ENCODE data around the gene KBTBD8. TPM values are rescaled to one million over a fixed set of nuclear protein-coding genes. Genes with fewer than 3 reads are reported as not detected.

Gene KBTBD8
- total RNA-seq, 1 donor from 2014 or later = 4.8 TPM

- peak overlapping the region; percentile 62 for H3K4me3 Mint-ChIP-seq
These were observed 26.1 kb upstream of the KBTBD8 start for GRCh38 chr3:66971891-66972551.

DNA sequence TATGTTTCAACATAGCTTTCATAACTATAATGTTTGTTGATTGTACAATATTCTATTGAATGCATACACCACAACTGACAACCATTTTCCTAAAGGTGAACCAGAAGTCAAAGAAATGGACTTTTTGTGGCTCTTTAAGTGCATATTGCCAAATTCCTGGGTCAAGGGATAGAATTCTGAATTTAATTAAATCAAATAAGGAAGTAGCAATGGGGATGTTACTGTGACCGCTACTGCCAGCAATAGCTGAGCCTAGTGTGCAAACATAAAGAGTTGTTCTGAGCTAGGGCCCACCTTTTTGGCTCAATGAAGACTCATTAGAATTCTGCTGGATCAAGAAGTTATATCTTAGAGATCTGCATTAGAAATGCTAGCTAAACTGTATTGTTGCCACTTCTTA, 17.3 kb upstream of the KBTBD8 start:
- TF ChIP-seq, protein P1, sequence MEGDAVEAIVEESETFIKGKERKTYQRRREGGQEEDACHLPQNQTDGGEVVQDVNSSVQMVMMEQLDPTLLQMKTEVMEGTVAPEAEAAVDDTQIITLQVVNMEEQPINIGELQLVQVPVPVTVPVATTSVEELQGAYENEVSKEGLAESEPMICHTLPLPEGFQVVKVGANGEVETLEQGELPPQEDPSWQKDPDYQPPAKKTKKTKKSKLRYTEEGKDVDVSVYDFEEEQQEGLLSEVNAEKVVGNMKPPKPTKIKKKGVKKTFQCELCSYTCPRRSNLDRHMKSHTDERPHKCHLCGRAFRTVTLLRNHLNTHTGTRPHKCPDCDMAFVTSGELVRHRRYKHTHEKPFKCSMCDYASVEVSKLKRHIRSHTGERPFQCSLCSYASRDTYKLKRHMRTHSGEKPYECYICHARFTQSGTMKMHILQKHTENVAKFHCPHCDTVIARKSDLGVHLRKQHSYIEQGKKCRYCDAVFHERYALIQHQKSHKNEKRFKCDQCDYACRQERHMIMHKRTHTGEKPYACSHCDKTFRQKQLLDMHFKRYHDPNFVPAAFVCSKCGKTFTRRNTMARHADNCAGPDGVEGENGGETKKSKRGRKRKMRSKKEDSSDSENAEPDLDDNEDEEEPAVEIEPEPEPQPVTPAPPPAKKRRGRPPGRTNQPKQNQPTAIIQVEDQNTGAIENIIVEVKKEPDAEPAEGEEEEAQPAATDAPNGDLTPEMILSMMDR (conservative IDR thresholded peaks at IDR 0.05) = no peak
- Mint-ChIP-seq H3K4me3 (no peak overlapping the region), H3K36me3 (no peaks in the 10 kb centered on the region), H3K9me3 (no peaks in the 10 kb centered on the region), H3K27me3 (no peaks in the 10 kb centered on the region), H3K4me1 (ENCODE audit: unreplicated experiment) (no peaks in the 10 kb centered on the region), H3K27ac (no peak overlapping the region)
- no peak for DNase-seq (ENCODE audit: extremely low spot score, unreplicated experiment)

More at GRCh38 chr3:66971891-66972551, 26.1 kb upstream of the KBTBD8 start:
- Mint-ChIP-seq H3K27me3 (peaks cover 14% of the 10 kb centered on the region), H3K27ac (peak overlapping the region; percentile 39), H3K9me3 (no peaks in the 10 kb centered on the region), H3K36me3 (no peaks in the 10 kb centered on the region), H3K4me1 (ENCODE audit: unreplicated experiment) (peaks cover 16% of the 10 kb centered on the region)
- TF ChIP-seq, protein P1 (conservative IDR thresholded peaks at IDR 0.05) = peak; percentile 93
- peak; percentile 77 for DNase-seq (ENCODE audit: extremely low spot score, unreplicated experiment)

DNA sequence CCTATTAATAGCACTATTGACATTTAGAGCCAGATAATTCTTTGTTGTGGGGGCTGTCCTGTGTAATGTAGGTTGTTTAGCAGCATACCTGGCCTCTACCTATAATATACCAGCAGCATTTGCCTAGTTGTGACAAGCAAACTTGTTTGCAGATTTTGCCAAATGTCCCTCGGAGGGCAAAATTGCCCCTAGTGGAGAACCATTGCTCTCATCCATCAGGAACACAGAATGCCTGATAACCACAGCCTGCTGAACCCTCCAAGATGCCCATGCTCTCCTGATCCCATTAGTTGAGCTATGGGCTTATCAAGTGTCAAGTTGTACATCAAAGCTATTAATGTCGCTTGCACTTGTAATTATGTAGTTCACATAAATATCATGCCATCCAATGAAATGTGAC, 15.0 kb upstream of the KBTBD8 start:
- no peaks in the 10 kb centered on the region for H3K36me3 Mint-ChIP-seq
- no peaks in the 10 kb centered on the region for H3K9me3 Mint-ChIP-seq
- DNase-seq (ENCODE audit: extremely low spot score, unreplicated experiment) = no peak
- H3K27me3 Mint-ChIP-seq = no peaks in the 10 kb centered on the region
- H3K4me3 Mint-ChIP-seq = no peak overlapping the region
- TF ChIP-seq, protein P1 (conservative IDR thresholded peaks at IDR 0.05) = peak; percentile 54
- no peaks in the 10 kb centered on the region for H3K4me1 Mint-ChIP-seq (ENCODE audit: unreplicated experiment)
- H3K27ac Mint-ChIP-seq = no peak overlapping the region

DNA sequence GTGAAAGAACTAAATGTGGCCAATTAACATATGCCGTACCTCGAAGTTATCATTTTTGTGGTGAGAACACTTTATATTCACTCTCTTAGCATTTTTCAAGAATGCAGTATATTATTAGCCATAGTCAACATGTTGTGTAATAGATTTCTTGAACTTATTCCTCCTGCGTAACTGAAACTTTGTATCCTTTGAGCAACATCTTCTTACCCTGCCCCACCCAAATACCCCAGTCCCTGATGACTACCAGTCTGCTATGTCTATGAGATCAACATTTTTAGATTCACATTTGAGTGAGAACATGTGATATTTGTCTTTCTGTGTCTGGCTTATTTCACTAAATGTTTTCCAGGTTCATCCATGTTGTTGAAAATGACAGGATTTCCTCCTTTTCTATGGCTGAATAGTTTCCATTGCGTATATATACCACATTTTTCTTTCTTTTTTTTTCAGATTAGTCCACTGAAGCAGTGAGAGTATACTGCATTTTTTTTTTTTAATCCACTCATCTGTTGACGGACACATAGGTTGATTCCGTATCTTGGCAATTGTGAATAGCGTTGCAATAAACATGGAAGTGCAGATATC, 12.7 kb upstream of the KBTBD8 start:
- H3K4me1 Mint-ChIP-seq (ENCODE audit: unreplicated experiment) = peaks cover 10% of the 10 kb centered on the region
- H3K27ac Mint-ChIP-seq = no peak overlapping the region
- no peaks in the 10 kb centered on the region for H3K27me3 Mint-ChIP-seq
- TF ChIP-seq, protein P1 (conservative IDR thresholded peaks at IDR 0.05) = no peak
- no peaks in the 10 kb centered on the region for H3K9me3 Mint-ChIP-seq
- H3K4me3 Mint-ChIP-seq = no peak overlapping the region
- no peaks in the 10 kb centered on the region for H3K36me3 Mint-ChIP-seq
- DNase-seq (ENCODE audit: extremely low spot score, unreplicated experiment) = no peak

GRCh38 chr3:66986406-66986805, 11.7 kb upstream of the KBTBD8 start:
- no peaks in the 10 kb centered on the region for H3K36me3 Mint-ChIP-seq

More at GRCh38 chr3:66986406-66986805, 11.7 kb upstream of the KBTBD8 start:
- Mint-ChIP-seq H3K27me3 (no peaks in the 10 kb centered on the region), H3K4me1 (ENCODE audit: unreplicated experiment) (peaks cover 10% of the 10 kb centered on the region), H3K9me3 (no peaks in the 10 kb centered on the region), H3K27ac (no peak overlapping the region), H3K4me3 (no peak overlapping the region)
- DNase-seq (ENCODE audit: extremely low spot score, unreplicated experiment) = no peak
- TF ChIP-seq, protein P1 (conservative IDR thresholded peaks at IDR 0.05) = no peak

Measured in type B pancreatic cell (in vitro differentiated cells).